ENCODE measurements around the gene RANBP3.
"Not testable (repeated sequence)": the region's sequence is repeated elsewhere in the genome, so short reads cannot be mapped to it uniquely, and the experiment has no call there.

RANBP3 gene

GRCh38 chr19:5897189-5897969 lies 80.6 kb downstream of the RANBP3 start:
- no peak for DNase-seq

GRCh38 chr19:5896365-5897076 lies 81.4 kb downstream of the RANBP3 start:
- DNase-seq, result no peak

DNA sequence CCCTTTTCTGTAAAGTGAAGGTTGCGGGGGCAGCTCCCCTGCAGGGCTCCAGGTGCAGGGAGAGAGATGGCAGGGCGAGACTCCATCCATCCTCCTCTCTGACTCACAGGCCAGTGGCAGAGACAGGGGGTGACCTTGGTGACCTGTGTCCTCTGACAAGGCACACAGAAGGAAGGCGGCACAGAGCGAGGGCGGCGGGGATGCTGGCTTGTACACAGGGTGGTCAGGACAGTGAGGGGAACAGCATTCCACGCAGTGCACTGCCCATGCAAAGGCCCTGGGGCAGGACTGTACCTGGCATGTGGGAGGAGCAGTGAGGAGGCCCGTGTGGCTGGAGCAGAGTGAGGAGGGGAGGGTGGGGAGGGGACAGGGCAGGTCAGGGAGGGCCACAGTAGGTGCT lies 82.0 kb downstream of the RANBP3 start:
- DNase-seq, result no peak

DNA sequence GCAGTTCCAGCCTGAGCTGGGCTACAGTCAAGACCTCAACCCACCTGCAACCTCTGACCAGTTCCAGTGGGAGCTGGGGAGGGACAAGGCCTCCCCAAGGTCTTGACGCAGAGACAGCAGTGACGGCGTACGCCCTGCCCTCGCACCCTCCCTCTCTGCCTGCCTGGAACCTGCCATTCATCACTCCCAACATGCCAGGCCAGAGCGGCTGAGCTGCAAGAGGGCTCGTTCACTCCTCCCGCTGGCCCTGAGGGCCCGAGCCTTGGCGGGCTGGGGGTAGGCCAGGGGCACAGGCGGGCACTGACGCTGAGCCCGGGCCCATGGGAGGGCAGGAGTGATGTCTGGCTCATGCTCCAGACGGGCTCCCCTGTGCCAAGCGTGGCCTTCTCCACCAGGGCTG lies 82.5 kb downstream of the RANBP3 start:
- DNase-seq, result no peak

DNA sequence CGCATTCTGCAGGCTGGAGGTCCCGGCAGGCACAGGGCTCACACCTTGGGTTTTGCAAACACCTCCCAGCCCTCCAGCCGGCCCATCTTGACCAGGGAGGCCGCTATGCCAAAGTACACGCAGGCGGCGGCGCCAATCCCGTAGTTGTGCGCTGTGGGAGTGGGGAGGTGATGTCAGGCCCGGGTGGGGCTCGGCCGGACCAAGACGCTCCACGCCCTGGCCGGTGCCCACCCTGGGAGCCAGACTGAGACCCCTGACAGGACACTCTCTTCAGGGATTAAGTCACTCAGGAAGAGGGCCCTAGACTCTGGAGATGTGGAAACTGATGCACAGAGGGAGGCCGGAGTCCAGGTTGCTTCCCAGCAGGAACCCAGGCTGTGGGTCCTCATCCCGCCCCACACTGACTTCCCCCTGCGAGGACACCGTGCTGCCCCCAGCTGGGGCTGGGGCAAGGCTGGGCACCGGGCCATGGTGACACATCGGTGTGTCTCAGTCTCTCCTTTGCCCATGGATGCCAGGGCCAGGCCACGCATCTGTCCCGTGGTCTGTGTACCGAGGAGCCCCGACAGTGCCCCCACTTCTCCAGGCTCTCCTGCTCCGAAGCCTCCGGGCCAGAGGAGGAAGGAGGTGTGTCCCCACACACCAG lies 83.1 kb downstream of the RANBP3 start:
- DNase-seq, result no peak

DNA sequence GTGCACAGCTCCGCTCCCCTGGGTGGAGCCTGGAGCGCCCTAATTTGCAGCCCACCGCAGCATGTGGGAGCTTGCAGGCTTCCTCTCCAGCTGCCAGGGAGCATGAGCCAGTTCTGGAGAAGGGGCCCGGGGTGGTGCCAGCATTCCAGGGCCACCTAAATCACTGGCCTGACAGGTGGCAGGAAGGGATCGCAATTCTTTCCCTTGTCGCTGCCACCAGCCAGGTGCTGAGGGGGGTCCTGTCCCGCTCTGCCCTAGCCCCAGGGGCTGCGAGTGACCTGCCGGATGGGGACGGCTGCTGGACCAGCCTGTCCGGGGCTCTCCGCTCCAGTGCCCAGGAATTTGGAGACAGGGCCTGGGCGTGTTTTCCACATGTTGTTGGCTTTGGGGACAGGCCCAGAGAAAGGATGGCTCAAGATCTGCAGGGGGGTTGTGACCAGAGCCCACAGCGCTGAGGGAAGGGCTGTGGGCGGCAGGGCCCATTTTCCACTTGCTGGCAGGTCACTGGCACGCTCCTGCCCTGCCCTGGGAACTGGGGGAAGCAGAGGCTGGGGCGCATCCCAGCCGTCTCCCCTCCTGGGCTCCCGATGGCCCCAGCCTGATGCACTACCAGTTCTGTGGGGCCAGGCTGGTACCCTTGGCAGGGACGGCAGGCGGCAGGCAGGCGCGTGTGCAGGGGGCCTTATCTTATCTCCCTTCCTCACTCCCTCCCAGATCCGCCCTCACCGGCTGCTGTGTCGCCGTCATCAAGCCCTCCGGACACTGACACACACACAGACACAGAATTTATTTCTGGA lies 83.8 kb downstream of the RANBP3 start:
- no peak for DNase-seq

DNA sequence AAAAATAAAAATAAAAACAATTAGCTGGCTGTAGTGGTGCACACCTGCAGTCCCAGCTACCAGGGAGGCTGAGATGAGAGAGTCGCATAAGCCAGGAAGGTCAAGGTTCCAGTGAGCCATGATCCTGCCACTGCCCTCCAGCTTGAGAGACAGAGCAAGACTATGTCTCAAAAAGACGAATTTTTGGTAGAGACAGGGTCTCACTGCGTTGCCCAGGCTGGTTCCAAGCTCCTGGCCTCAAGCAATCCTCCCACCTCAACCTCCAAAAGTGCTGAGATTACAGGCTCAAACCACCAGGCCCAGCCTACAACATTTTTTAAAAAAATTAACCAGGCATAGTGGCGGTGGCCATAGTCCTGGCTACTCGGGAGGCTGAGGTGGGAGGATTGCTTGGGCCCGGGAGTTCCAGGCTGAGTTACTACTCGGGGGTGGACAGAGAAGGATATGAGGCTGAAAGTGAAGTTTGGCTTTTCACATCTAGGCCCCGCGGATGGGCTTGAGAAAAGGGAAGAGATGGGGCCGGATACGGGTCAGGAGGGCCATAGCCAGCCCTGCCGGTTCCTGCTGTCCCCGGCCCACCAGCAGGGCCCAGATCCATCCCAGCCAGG lies 84.5 kb downstream of the RANBP3 start:
- DNase-seq, result no peak

DNA sequence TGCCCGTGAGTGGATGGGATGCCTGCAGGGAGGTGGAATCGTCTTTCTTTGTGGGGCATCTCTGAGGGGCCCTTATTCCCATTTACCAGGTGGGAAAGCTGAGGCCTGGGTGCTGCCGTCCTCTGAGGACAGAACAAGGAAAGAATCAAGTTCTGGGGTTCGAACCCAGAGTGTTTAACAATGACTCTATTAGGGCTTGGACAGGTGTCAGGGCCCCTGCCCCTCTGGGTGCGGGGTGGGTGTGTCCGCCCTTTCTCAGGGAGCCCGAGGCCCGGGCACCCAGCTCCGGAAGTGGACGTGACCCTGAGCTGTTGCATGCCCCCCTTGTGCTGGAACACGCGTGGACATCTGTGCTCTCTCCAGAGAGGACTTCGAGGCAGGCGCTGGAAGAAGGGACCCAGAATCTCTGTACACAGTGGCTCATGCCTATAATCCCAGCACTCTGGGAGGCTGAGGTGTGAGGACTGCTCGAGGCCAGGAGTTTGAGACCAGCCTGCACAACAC lies 85.1 kb downstream of the RANBP3 start:
- DNase-seq, result no peak

GRCh38 chr19:5891938-5892771 lies 85.8 kb downstream of the RANBP3 start:
- DNase-seq, result no peak

DNA sequence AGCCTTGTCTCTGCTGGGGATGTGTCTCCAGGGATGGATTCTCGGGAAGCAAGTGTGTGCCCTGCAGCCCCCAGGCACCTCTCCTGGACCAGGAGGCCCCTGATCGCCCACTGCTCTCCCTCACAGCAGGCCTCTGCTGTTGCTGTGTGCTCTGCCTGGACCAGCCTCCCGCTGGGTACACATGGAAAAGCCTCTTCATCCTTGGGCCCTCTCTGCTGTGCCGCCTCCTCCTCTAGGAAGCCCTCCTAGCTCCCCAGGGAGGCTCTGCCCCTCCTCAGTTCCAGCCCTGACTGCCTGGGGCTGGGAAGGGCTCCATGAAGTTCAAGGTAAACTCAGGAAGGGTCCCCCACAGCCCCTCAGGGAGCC lies 86.4 kb downstream of the RANBP3 start:
- DNase-seq, result no peak

DNA sequence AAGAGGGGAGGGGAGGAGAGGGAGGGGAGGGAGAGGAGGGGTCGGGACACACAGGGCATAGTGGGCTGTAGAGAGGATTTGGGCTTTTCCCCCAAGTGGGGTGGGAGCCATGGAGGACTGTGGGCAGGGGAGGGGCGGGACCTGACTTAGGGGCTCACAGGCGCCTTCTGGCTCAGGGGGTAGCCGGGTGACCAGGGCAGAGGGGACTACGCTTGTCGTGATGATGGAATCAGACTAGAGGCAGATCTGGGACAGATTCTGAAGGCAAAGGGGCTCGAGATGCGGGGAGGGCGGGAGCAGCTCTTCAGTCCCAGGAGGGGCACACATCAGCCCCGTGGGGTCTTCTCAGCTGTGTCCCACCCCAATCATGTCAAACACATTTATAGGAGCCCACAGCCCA lies 87.8 kb downstream of the RANBP3 start:
- DNase-seq, result no peak

DNA sequence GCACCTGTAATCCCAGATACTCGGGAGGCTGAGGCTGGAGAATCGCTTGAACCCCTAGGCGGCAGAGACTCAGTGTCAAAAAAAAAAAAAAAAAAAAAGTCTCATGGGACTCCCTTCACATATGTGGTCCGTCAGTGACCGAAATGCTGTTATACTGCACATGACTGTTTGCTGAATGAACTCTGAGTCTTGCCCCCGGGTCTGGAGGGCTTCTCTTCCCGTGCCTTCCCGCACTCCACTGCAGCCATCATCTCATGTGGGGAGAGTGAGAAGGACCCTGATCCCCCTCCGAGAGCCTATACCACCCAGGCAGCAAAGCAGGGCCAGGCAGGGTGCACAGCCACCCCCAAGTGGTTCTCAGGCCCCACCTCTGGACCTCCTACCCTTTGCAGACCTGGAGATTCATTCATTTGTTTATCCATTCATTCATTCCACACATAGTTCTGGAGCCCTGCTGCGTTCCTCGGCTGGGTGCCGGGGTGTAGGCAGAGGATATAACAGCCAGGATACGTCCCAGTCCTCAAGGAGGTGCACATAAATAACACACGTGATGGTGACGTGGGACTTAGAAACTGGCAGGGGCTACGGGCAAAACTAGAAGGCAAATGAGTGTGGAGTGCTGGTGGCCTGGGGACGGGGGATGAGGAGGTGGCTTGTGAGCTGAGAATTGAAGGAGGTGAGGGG lies 88.5 kb downstream of the RANBP3 start:
- no peak for DNase-seq

- not testable (repeated sequence) for DNase-seq
Observed at GRCh38 chr19:5884065-5884811, 93.7 kb downstream of the RANBP3 start.

GRCh38 chr19:5883157-5883873 lies 94.6 kb downstream of the RANBP3 start:
- DNase-seq, result not testable (repeated sequence)

- no peak for DNase-seq
Observed at GRCh38 chr19:5882421-5882968, 95.4 kb downstream of the RANBP3 start.

GRCh38 chr19:5881543-5882299 lies 96.2 kb downstream of the RANBP3 start:
- no peak for DNase-seq

DNA sequence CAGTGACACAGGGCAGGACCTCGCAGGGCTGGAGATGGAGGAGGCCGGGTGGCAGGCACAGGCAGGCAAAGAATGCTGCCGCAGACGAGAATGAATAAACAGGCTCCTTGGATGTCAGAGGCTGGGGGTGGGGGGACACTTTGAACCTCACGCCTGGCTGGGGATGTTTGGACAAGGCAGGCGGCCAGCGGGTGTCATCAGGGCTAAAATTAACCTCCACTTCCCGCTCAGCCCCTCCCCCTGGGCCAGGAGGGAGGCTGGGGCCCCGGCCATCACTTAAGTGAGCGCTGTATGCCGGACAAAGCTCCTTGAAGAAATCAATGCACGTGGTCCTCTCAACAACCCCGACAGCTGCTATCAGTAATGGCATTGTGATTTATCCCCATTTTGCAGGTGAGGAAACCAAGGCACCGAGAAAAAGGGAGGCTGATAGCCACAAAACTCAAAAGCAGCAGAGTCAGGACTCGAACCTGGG lies 97.3 kb downstream of the RANBP3 start:
- DNase-seq, result no peak

GRCh38 chr19:5880196-5880595 lies 97.7 kb downstream of the RANBP3 start:
- no peak for DNase-seq

Measured in NK-92 treated with Interleukin-12 subunit alpha and Interleukin-12 subunit beta, amount 100 ng/mL, for 24 hours (cell line).